Mucosa of descending colon (tissue), 3 donors: ENCODE data around the gene MYOG. TPM values are rescaled to one million over a fixed set of nuclear protein-coding genes. Genes with fewer than 3 reads are reported as not detected.

Source experiments
- ATAC-seq: fragments of 200-7000 bp; cut with Tn5 transposase; one replicate; pipeline ENCODE4 v1.9.1; 2020; ENCODE audit warnings: mild to moderate bottlenecking, moderate library complexity
- DNase-seq, 3 donors: peaks; one replicate each; pipeline ENCODE4 v3.0.0-alpha.2; 2020
- H3K36me3 ChIP-seq: fragments of 200-600 bp; one replicate; pipeline ENCODE4 v1.8.0; 2021; ENCODE audit warnings: low read depth, mild to moderate bottlenecking
- H3K4me1 ChIP-seq: fragments of 200-600 bp; one replicate; pipeline ENCODE4 v1.8.0; 2021; ENCODE audit warnings: low read depth, mild to moderate bottlenecking
- H3K4me3 ChIP-seq: fragments of 200-600 bp; one replicate; pipeline ENCODE4 v1.8.0; 2021; ENCODE audit warnings: mild to moderate bottlenecking
- H3K9me3 ChIP-seq: fragments of 200-600 bp; one replicate; pipeline ENCODE4 v1.8.0; 2021; ENCODE audit warnings: mild to moderate bottlenecking
- CTCF ChIP-seq: fragments of 200-600 bp; IDR thresholded peaks from one replicate; pipeline ENCODE4 v1.8.0; 2022; ENCODE audit warnings: antibody characterized with exemption, mild to moderate bottlenecking
- intact Hi-C, 2 donors: fragments of 100-400 bp; cut with DNase I in 1 of 2; cut with micrococcal nuclease in 1 of 2; formaldehyde crosslinking; loops; one replicate each; pipeline versions ENCODE4 v1.11.0 to v1.11.1; 2022; cut with DNase I, micrococcal nuclease
- total RNA-seq, 3 donors: library from RNA; stranded (reverse); fragmentation: NEBNext Ultra II Directional in 2 of 3; extraction: Animal tissue kit (Norgen Biotek cat#: 25700) in 2 of 3; gene quantifications; one replicate each; pipeline versions ENCODE4 v1.2.1 to v1.2.4, GENCODE V29; 2021 to 2023
- donor health status: DM: no; HTN: no; CAD: no; lungs with moderate emphysema.
- donor health status: DM: no; HTN: no; CAD: no.
- donor health status: DM: no; HTN: yes; CAD: no.

Gene MYOG
- total RNA-seq, 3 donors from 2014 or later = not detected

DNA sequence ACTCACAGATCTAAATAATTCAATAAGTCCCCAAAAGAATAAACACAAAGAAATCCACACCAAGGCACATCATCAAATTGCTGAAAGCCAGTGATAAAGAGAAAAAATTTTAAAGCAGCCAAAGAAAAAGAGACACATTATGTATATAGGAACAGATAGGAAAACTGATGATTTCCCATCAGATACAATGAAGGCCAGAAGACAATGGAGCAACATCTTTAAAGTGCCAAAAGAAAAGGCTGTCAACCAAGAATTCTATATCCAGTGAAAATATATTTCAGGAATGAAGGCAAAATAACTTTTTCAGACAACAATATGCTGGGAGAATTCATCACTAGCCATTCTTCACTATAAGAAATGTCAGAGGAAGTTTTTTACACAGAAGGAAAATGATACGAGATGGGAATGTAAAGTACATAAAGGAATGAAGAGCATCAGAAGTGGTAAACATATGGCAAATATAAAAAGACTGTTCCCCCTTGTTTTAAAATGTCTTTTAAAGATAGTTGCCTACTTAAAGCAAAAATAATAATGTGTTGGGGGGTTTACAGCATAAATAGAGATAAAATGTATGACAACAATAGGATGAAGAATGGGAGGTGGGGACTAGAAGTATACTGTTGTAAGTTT lies 9.4 kb upstream of the MYOG start:
- Histone ChIP-seq H3K9me3 (peaks cover 12% of the 10 kb centered on the region), H3K36me3 (no peaks in the 10 kb centered on the region), H3K4me1 (no peaks in the 10 kb centered on the region), H3K4me3 (no peak overlapping the region)
- TF ChIP-seq CTCF = no peak
- intact Hi-C loops = no loop called here
- ATAC-seq = no peak
- DNase-seq = no peak

GRCh38 chr1:203093754-203094410 lies 8.1 kb upstream of the MYOG start:
- no peaks in the 10 kb centered on the region for H3K36me3 ChIP-seq
- DNase-seq = no peak
- TF ChIP-seq CTCF = no peak
- no peak for ATAC-seq
- intact Hi-C loops = no loop called here
- H3K4me3 ChIP-seq = no peak overlapping the region
- peaks cover 12% of the 10 kb centered on the region for H3K9me3 ChIP-seq
- no peaks in the 10 kb centered on the region for H3K4me1 ChIP-seq

DNA sequence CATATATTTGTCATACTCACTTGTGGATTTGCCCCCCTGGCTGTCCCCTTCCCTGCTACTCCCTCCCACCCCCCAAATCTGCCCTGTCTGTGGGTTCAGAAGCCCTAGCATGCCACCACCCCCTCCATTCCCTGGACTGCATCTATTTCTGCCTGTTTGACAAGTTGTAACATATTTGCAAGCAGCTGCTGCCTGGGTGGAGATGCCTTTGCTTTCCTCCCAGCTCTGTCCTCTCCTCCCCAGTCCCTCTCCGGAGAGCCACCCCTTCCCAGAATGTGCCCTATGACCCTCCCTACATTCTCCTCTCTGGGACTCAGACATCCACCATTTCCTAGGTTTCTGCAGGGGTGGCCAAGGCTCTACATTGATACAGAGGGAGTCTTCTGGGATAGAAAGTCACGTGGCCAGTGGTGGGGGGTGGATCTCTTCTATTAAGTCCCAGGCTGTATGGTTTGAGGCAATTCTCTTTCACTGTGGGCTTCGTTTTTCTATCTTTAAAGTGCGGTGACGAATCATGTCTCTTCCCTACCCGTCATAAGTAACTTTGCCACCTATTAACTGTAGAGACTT lies 6.0 kb upstream of the MYOG start:
- ATAC-seq (no peak), DNase-seq (no peak)
- Histone ChIP-seq H3K4me3 (no peak overlapping the region), H3K9me3 (peaks cover 12% of the 10 kb centered on the region), H3K36me3 (no peaks in the 10 kb centered on the region), H3K4me1 (no peaks in the 10 kb centered on the region)
- intact Hi-C loops = no loop called here
- no peak for TF ChIP-seq CTCF

DNA sequence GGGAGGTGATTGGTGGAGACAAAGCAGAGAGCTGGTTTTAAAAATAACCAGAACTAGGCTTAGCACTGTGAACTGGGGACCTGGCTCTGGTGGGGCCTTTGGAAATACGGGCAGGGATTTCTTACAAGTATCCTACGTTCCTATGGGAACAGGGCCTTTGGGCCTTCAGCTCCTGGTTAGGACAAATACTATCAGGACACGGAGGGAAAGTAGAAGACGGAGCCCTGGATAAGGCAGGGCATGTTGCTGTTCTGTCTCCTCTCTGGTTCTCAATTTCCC lies 5.3 kb upstream of the MYOG start:
- Histone ChIP-seq H3K36me3 (no peaks in the 10 kb centered on the region), H3K4me3 (no peak overlapping the region), H3K4me1 (no peaks in the 10 kb centered on the region), H3K9me3 (peaks cover 12% of the 10 kb centered on the region)
- DNase-seq (no peak), ATAC-seq (no peak)
- no peak for TF ChIP-seq CTCF
- intact Hi-C loops = no loop called here

DNA sequence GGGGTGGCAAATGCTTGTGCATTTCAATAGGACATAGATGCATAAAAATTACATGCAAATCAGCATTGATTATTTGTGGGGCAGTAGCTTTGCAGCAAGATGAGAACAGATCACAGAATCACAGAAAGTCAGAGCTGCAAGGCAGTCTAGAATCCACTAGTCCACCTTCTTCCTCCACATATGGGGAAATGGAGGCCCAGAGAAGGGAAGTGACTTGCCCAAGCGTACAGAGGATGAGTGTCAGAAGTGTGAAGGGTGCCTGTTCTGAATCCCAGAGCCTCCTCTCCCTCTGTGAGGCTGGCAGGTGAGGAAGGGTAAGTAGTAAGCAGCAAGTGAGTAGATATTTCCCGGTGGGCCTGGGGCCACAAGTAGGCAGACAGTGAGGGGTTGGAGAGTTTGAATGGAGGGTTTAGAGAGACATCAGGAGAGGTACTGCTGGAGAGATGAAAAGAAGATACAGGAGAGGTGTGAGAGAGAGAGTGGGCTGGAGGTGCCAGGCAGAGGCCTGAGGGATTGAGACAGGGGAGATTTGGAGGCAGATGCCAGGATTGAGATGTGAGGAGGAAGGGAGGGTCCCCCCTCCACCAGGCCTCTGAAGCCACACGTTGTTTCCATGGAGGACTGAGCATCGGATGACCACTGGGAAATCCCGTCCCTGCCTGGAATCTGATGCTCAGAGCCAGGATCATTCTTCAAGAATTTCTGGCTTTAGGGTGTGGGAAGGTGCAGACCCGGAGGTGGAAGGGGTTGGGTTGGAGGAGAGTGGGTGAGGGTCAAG lies 4.8 kb upstream of the MYOG start:
- Histone ChIP-seq H3K4me3 (no peak overlapping the region), H3K9me3 (peaks cover 11% of the 10 kb centered on the region), H3K36me3 (no peaks in the 10 kb centered on the region), H3K4me1 (no peaks in the 10 kb centered on the region)
- TF ChIP-seq CTCF = no peak
- ATAC-seq (no peak), DNase-seq (no peak)
- intact Hi-C loops = no loop called here
